Upper lobe of left lung (tissue), 6 donors: ENCODE measurements around the gene BLVRB. TPM values are rescaled to one million over a fixed set of nuclear protein-coding genes. Genes with fewer than 3 reads are reported as not detected.
"Not testable (repeated sequence)": the region's sequence is repeated elsewhere in the genome, so short reads cannot be mapped to it uniquely, and the experiment has no call there.

Source experiments
- ATAC-seq, 2 donors: fragments of 200-7000 bp; cut with Tn5 transposase; one replicate each; pipeline ENCODE4 v1.9.1; 2022; ENCODE audit warnings: mild to moderate bottlenecking in 2 of 2, moderate library complexity in 2 of 2; ENCODE audit not compliant: low FRiP score in 2 of 2
- DNase-seq, 2 donors: peaks; one replicate each; pipeline ENCODE4 v3.0.0-alpha.2; 2019 to 2020
- H3K27ac ChIP-seq, 4 donors: fragments of 200-600 bp; sonication (generic); one replicate each; pipeline ENCODE4 v1.5.1; 2016 to 2019
- H3K27me3 ChIP-seq, 4 donors: fragments of 200-600 bp; sonication (generic); one replicate each; pipeline ENCODE4 v1.5.1; 2017 to 2019
- H3K36me3 ChIP-seq, 4 donors: fragments of 200-600 bp; sonication (generic); one replicate each; pipeline ENCODE4 v1.5.1; 2016 to 2019
- H3K4me1 ChIP-seq, 4 donors: fragments of 200-600 bp; sonication (generic); one replicate each; pipeline ENCODE4 v1.5.1; 2018 to 2019
- H3K4me3 ChIP-seq, 4 donors: fragments of 200-600 bp; sonication (generic); one replicate each; pipeline ENCODE4 v1.5.1; 2017 to 2019; ENCODE audit warnings: mild to moderate bottlenecking in 2 of 4, moderate library complexity in 1 of 4
- H3K9me3 ChIP-seq, 4 donors: fragments of 200-600 bp; sonication (generic); one replicate each; pipeline ENCODE4 v1.5.1; 2018 to 2019
- EP300 ChIP-seq, 4 donors: sonication (generic); formaldehyde crosslinking; IDR thresholded peaks; one replicate each; pipeline ENCODE4 v1.5.1; 2017; ENCODE audit warnings: antibody characterized with exemption in 4 of 4, control low read depth in 2 of 4
- POLR2A ChIP-seq, 4 donors: fragments of 450-650 bp; IDR thresholded peaks; one replicate each; pipeline ENCODE4 v1.5.1; 2016 to 2017; ENCODE audit warnings: antibody characterized with exemption in 4 of 4, mild to moderate bottlenecking in 2 of 4
- POLR2AphosphoS5 ChIP-seq, 2 donors: sonication (generic); formaldehyde crosslinking; IDR thresholded peaks; one replicate each; pipeline ENCODE4 v1.5.1; 2017; ENCODE audit warnings: antibody characterized with exemption in 2 of 2
- WGBS, 2 donors: methylation state at CpG; one replicate each; pipeline ENCODE4 v1.1.5; 2017 to 2018; 5-methylcytosine and 5-hydroxymethylcytosine counted together
- total RNA-seq, 6 donors: library from RNA; depleted of rRNA in 4 of 6; stranded (reverse); fragments of >200 nt in 4 of 6; gene quantifications; one replicate each; pipeline versions ENCODE4 v1.1.0 to v1.2.1, GENCODE V29; 2016 to 2021
- TF ChIP-seq, protein P1 (sequence below), 6 experiments: fragments of 450-650 bp in 4 of 6; fragments of 200-600 bp in 2 of 6; sonication (generic) in 2 of 6; IDR thresholded peaks; one replicate each; pipeline ENCODE4 v1.5.1; 2016 to 2019; ENCODE audit warnings: antibody characterized with exemption in 6 of 6
- donor health status: DM: no; HTN: no; CAD: no; lungs with moderate emphysema.
- donor health status: DM: no; HTN: yes; CAD: no; lungs with severe emphysema.

Gene BLVRB
- total RNA-seq, 6 donors from 2014 or later, result 77.5 to 379 (median 223) TPM

- no peaks in the 10 kb centered on the region for H3K9me3 ChIP-seq
- ATAC-seq (no peak), DNase-seq (no peak)
- no peaks in the 10 kb centered on the region for H3K36me3 ChIP-seq
- WGBS, 2 donors, result 90 to 92% methylated on average over 3 of the region's 3 CpGs
- H3K4me1 ChIP-seq, result peaks cover 14 to 32% (median 28%) of the 10 kb centered on the region in 4 donors
- H3K27me3 ChIP-seq, result no peaks in the 10 kb centered on the region
- peak overlapping the region in 2 of 4 donors; percentile 92 to 98 for H3K27ac ChIP-seq
- TF ChIP-seq POLR2AphosphoS5 (IDR thresholded peaks at IDR 0.05), result no peak
- TF ChIP-seq POLR2A (IDR thresholded peaks at IDR 0.05), result no peak
- TF ChIP-seq EP300 (IDR thresholded peaks at IDR 0.05), result no peak
- TF ChIP-seq, protein P1, sequence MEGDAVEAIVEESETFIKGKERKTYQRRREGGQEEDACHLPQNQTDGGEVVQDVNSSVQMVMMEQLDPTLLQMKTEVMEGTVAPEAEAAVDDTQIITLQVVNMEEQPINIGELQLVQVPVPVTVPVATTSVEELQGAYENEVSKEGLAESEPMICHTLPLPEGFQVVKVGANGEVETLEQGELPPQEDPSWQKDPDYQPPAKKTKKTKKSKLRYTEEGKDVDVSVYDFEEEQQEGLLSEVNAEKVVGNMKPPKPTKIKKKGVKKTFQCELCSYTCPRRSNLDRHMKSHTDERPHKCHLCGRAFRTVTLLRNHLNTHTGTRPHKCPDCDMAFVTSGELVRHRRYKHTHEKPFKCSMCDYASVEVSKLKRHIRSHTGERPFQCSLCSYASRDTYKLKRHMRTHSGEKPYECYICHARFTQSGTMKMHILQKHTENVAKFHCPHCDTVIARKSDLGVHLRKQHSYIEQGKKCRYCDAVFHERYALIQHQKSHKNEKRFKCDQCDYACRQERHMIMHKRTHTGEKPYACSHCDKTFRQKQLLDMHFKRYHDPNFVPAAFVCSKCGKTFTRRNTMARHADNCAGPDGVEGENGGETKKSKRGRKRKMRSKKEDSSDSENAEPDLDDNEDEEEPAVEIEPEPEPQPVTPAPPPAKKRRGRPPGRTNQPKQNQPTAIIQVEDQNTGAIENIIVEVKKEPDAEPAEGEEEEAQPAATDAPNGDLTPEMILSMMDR (IDR thresholded peaks at IDR 0.05), result no peak
- H3K4me3 ChIP-seq, result no peak overlapping the region
These were observed 33.8 kb downstream of the BLVRB start for GRCh38 chr19:40431698-40432097.

DNA sequence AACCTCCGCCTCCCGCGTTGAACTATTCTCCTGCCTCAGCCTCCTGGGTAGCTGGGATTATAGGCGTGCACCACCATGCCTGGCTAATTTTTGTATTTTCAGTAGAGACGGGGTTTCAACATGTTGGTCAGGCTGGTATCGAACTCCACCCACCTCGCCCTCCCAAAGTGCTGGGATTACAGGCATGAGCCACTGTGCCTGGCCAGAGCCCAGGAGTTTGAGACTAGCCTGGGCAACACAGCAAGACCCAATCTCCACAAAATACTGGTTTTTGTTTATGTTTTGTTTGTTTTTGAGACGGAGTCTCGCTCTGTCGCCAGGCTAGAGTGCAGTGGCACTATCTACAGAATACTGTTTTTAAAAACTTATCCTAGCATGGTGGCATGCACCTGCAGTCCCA, 35.3 kb downstream of the BLVRB start:
- 97 to 98% methylated on average over 10 of the region's 10 CpGs for WGBS, 2 donors
- ATAC-seq, DNase-seq, H3K27ac ChIP-seq, H3K27me3 ChIP-seq, H3K9me3 ChIP-seq, H3K36me3 ChIP-seq, H3K4me3 ChIP-seq: not testable (repeated sequence)
- H3K4me1 ChIP-seq, result peaks cover 17 to 38% (median 33%) of the 10 kb centered on the region in 4 donors

- not testable (repeated sequence) for H3K27me3 ChIP-seq, H3K9me3 ChIP-seq, DNase-seq, H3K36me3 ChIP-seq, H3K27ac ChIP-seq, H3K4me3 ChIP-seq, ATAC-seq
- H3K4me1 ChIP-seq, result peaks cover 27 to 38% (median 32%) of the 10 kb centered on the region in 4 donors
- WGBS, 2 donors, result 92 to 93% methylated on average over 7 of the region's 7 CpGs
These were observed 37.3 kb downstream of the BLVRB start for GRCh38 chr19:40428197-40428596.

GRCh38 chr19:40425450-40426287, 39.9 kb downstream of the BLVRB start, which contains the start of gene SERTAD1:
SERTAD1 (minus strand) TSS chr19:40425992; CDS start chr19:40423546, 2,446 bp downstream.
- peak; percentile 95 to 99 for ATAC-seq

DNA sequence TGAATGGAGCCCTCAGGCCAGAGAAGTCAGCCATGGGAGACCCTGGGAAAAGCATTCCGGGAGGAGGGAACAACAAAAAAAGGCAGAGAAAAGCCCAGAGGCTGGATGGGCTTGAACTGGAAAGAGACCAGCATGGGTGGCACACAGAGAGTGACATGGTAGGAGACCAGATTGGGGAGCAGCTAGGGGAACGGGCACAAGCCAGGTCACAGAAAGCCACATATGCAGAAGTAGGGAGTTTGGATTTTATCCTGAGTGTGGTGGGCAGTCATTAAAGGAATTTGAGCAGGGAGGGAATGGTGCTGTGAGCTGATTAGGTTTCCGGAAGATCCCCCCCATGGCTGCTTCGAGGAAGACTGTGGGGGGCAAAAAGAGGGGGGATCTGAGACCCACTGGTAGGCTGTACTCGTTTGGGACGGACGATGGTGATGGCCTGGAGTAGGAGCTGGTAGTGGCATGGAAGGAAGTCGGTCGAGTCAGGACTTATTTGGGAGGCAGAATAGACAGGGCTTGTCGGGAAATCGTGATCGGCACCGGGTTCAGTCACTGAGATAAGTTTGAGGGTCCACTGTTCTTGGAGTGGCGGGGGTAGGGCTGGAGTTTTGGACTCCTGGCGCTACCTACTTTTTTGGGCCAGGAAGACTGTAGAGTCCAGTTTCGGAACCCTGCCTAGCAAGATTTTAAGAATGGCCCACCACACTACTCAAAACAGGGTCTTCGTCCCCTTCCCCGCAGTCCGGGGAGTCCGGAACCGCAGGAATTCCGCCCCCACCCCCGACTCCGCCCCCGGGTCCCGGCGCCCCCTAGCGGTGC, 40.7 kb downstream of the BLVRB start:
- Histone ChIP-seq H3K4me1 (peaks cover 42 to 53% (median 47%) of the 10 kb centered on the region in 4 donors), H3K27ac (peak overlapping the region; percentile 97 to 100 (median 100)), H3K36me3 (peaks cover 9 to 21% (median 11%) of the 10 kb centered on the region in 4 donors), H3K27me3 (no peaks in the 10 kb centered on the region), H3K9me3 (no peaks in the 10 kb centered on the region), H3K4me3 (peak overlapping the region; percentile 55 to 88 (median 76))
- TF ChIP-seq POLR2AphosphoS5 (IDR thresholded peaks at IDR 0.05) (peak in 1 of 2 donors; percentile 1), POLR2A (IDR thresholded peaks at IDR 0.05) (no peak), EP300 (IDR thresholded peaks at IDR 0.05) (no peak)
- DNase-seq, result peak in 1 of 2 donors; percentile 39
- no peak for ATAC-seq
- 1 to 2% methylated on average over 16 to 19 of the region's 28 CpGs for WGBS, 2 donors

More at GRCh38 chr19:40425450-40426287, 39.9 kb downstream of the BLVRB start, which contains the start of gene SERTAD1:
- peak in 3 of 4 donors; percentile 98 to 100 (median 100) for TF ChIP-seq POLR2A (IDR thresholded peaks at IDR 0.05)
- TF ChIP-seq, protein P1 (IDR thresholded peaks at IDR 0.05), result peak; percentile 64 to 94 (median 88)
- TF ChIP-seq EP300 (IDR thresholded peaks at IDR 0.05), result peak in 1 of 4 donors; percentile 72
- peak; percentile 99 to 100 for TF ChIP-seq POLR2AphosphoS5 (IDR thresholded peaks at IDR 0.05)
- Histone ChIP-seq H3K4me1 (peaks cover 35 to 45% (median 39%) of the 10 kb centered on the region in 4 donors), H3K4me3 (peak within 1 kb of the TSS; percentile 55 to 88 (median 76)), H3K36me3 (peaks cover 9 to 21% (median 11%) of the 10 kb centered on the region in 4 donors), H3K27me3 (no peaks in the 10 kb centered on the region), H3K9me3 (no peaks in the 10 kb centered on the region), H3K27ac (peak within 1 kb of the TSS; percentile 97 to 100 (median 100))
- peak; percentile 99 to 100 for DNase-seq
- WGBS, 2 donors, result 0% methylated on average over 9 to 57 of the region's 75 CpGs

GRCh38 chr19:40423938-40424337, 41.6 kb downstream of the BLVRB start:
- Histone ChIP-seq H3K27me3 (no peaks in the 10 kb centered on the region), H3K4me1 (peaks cover 51 to 60% (median 54%) of the 10 kb centered on the region in 4 donors), H3K4me3 (peak overlapping the region; percentile 55 to 88 (median 76)), H3K36me3 (peaks cover 9 to 21% (median 11%) of the 10 kb centered on the region in 4 donors), H3K27ac (peak overlapping the region in 3 of 4 donors; percentile 97 to 100 (median 99)), H3K9me3 (no peaks in the 10 kb centered on the region)
- 87 to 90% methylated on average over 6 of the region's 6 CpGs for WGBS, 2 donors
- TF ChIP-seq EP300 (IDR thresholded peaks at IDR 0.05) (no peak), POLR2A (IDR thresholded peaks at IDR 0.05) (no peak), POLR2AphosphoS5 (IDR thresholded peaks at IDR 0.05) (no peak)
- TF ChIP-seq, protein P1 (IDR thresholded peaks at IDR 0.05), result no peak
- no peak for DNase-seq
- no peak for ATAC-seq
